K562 (cell line): ENCODE measurements around the gene CCDC9. TPM values are rescaled to one million over a fixed set of nuclear protein-coding genes. Genes with fewer than 3 reads are reported as not detected.

ENCODE experiments used
- ATF7 ChIP-seq: fragments of 450-650 bp; IDR thresholded peaks from 2 replicates; pipeline ENCODE4 v1.7.1; 2014; ENCODE audit warnings: mild to moderate bottlenecking, moderate library complexity
- BCL6 ChIP-seq: fragments of 250-450 bp; sonication (Bioruptor Pico); IDR thresholded peaks from 2 replicates; pipeline ENCODE4 v1.4.0; 2020
- CHD1 ChIP-seq: fragments of 200-600 bp; sonication (generic); IDR thresholded peaks from one replicate; pipeline ENCODE4 v1.6.1; 2012; ENCODE audit warnings: mild to moderate bottlenecking, moderate library complexity, low read length, inconsistent platforms
- CREB1 ChIP-seq, 2 experiments: sonication (generic) in 1 of 2; formaldehyde crosslinking in 1 of 2; IDR thresholded peaks; 2 replicates each; pipeline versions ENCODE4 v1.6.1 to v1.8.0; 2012 to 2022; ENCODE audit warnings: inconsistent platforms in 1 of 2, mild to moderate bottlenecking in 1 of 2, missing genetic modification reagents in 1 of 2, moderate library complexity in 1 of 2
- DACH1 ChIP-seq: fragments of 450-650 bp; IDR thresholded peaks from 2 replicates; pipeline ENCODE4 v1.6.1; 2018; ENCODE audit not compliant: partially characterized antibody
- GATAD2B ChIP-seq: fragments of 450-650 bp; IDR thresholded peaks from 2 replicates; pipeline ENCODE4 v1.6.1; 2017; ENCODE audit warnings: mild to moderate bottlenecking, borderline replicate concordance
- HNRNPK ChIP-seq: fragments of 200-400 bp; formaldehyde crosslinking; IDR thresholded peaks from one replicate; pipeline ENCODE4 v1.6.1; 2018; ENCODE audit warnings: mild to moderate bottlenecking, low read depth, low read length; ENCODE audit not compliant: poor library complexity, severe bottlenecking
- SRF ChIP-seq, 2 experiments: fragments of 250-450, 450-650 bp in 1 of 2; sonication (Bioruptor Pico) in 1 of 2; sonication (generic) in 1 of 2; formaldehyde crosslinking; IDR thresholded peaks; 2 replicates each; pipeline versions ENCODE4 v1.5.0 to v1.5.1; 2020 to 2022; ENCODE audit warnings: mild to moderate bottlenecking in 1 of 2, missing genetic modification reagents in 1 of 2
- TAF9B ChIP-seq: fragments of 450-650 bp; IDR thresholded peaks from 2 replicates; pipeline ENCODE4 v1.6.1; 2018; ENCODE audit warnings: mild to moderate bottlenecking; ENCODE audit not compliant: partially characterized antibody
- USF2 ChIP-seq: sonication (generic); formaldehyde crosslinking; IDR thresholded peaks from 2 replicates; pipeline ENCODE4 v1.5.0; 2020; ENCODE audit warnings: missing genetic modification reagents
- ZNF133 ChIP-seq: fragments of 250-450 bp; sonication (Bioruptor Pico); IDR thresholded peaks from 2 replicates; pipeline ENCODE4 v1.4.0; 2020; ENCODE audit warnings: mild to moderate bottlenecking
- ZNF699 ChIP-seq: fragments of 250-450 bp; sonication (Bioruptor Pico); IDR thresholded peaks from 2 replicates; pipeline ENCODE4 v1.8.0; 2021; ENCODE audit warnings: mild to moderate bottlenecking, moderate library complexity; ENCODE audit not compliant: insufficient replicate concordance
- polyA plus RNA-seq, 8 experiments: library from polyadenylated mRNA; depleted of rRNA in 4 of 8; stranded (reverse) in 5 of 8; unstranded in 3 of 8; fragments of >200 nt; fragmentation: Nextera tagmentation in 2 of 8; fragmentation: Illumina TruSeq in 1 of 8; extraction: Ambion mirVana in 2 of 8; extraction: Trizol in 1 of 8; gene quantifications; 2 replicates each; pipeline versions ENCODE4 v1.2.1 to v1.2.3, GENCODE V29; 2011 to 2014; ENCODE audit warnings: inconsistent platforms in 1 of 8, missing spikeins in 1 of 8
- total RNA-seq, 7 experiments: library from RNA; depleted of rRNA in 6 of 7; stranded (reverse); fragments of >200 nt in 6 of 7; fragmentation: Illumina TruSeq in 2 of 7; extraction: Trizol in 2 of 7; gene quantifications; 2 replicates each; pipeline versions ENCODE4 v1.2.1 to v1.2.3, GENCODE V29; 2011 to 2021; ENCODE audit warnings: low replicate concordance in 1 of 7
- TF ChIP-seq, protein P1 (sequence below), 2 experiments: fragments of 200-800 bp in 1 of 2; sonication (Bioruptor generic) in 1 of 2; sonication (generic) in 1 of 2; formaldehyde crosslinking in 1 of 2; IDR thresholded peaks in 1 of 2; conservative IDR thresholded peaks in 1 of 2; 2 replicates each; pipeline versions ENCODE4 v1.5.0 to v1.6.1; 2016 to 2020; ENCODE audit warnings: missing compliant biosample characterization in 1 of 2, missing genetic modification characterization in 1 of 2, missing genetic modification reagents in 1 of 2

CCDC9 gene
- total and polyA plus RNA-seq, 9 of the 15 experiments (the other 6 are each of a cell fraction or from before 2014, with no cell fraction given), result 0.23 to 38.6 (median 8.4) TPM

DNA sequence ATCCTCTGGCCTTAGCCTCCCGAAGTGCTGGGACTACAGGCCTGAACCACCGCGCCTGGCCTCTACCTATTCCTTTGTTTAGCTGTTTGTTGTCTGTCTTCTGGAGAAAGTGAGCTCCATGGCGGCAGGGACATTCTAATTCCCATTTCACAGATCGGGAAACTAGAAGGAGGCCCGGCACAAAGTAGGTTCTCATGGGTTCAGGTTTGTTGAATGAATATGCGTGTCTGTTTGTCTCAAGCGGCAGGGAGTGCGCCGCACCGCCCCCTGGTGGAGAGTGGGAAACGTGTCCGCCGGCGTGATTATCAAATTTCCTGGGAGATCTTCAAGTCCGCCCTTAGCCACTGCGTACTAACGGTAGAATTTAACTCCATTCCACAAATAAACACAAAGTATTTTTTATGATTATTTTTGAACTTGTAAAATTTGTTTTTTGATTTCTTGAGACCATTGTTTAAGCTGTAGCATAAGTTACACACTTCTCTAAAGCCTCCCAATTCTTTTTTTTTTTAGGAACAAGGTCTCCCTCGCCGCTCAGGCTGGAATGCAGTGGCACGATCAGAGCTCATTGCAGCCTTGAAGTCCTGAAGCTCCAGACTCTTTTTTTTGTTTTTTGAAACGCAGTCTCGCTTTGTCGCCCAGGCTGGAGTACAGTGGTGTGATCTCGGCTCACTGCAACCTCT, 8.9 kb upstream of the CCDC9 start (continued):
- TF ChIP-seq ZNF699 (CRISPR knock-in tag) (no peak), SRF (CRISPR knock-in tag; IDR thresholded peaks at IDR 0.05) (no peak), BCL6 (CRISPR knock-in tag) (no peak), ZNF133 (CRISPR knock-in tag) (no peak), HNRNPK (no peak), ATF7 (0 out of 2 replicates have a peak, but pooled peaks have one; percentile 50), DACH1 (peak; percentile 65), USF2 (CRISPR knock-in tag) (no peak), TAF9B (no peak), CHD1 (no peak), GATAD2B (no peak), CREB1 (IDR thresholded peaks at IDR 0.05) (0 out of 2 replicates have a peak, but pooled peaks have one; percentile 20), CREB1 (CRISPR knock-in tag; IDR thresholded peaks at IDR 0.05) (no peak)
- TF ChIP-seq, protein P1, sequence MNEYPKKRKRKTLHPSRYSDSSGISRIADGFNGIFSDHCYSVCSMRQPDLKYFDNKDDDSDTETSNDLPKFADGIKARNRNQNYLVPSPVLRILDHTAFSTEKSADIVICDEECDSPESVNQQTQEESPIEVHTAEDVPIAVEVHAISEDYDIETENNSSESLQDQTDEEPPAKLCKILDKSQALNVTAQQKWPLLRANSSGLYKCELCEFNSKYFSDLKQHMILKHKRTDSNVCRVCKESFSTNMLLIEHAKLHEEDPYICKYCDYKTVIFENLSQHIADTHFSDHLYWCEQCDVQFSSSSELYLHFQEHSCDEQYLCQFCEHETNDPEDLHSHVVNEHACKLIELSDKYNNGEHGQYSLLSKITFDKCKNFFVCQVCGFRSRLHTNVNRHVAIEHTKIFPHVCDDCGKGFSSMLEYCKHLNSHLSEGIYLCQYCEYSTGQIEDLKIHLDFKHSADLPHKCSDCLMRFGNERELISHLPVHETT (CRISPR knock-in tag; conservative IDR thresholded peaks at IDR 0.05 in 1 of 2, IDR thresholded peaks at IDR 0.05 in 1 of 2), result no peak
